ENCODE measurements around the gene COX7A1.
"Not testable (repeated sequence)": the region's sequence is repeated elsewhere in the genome, so short reads cannot be mapped to it uniquely, and the experiment has no call there.

The COX7A1 gene

DNA sequence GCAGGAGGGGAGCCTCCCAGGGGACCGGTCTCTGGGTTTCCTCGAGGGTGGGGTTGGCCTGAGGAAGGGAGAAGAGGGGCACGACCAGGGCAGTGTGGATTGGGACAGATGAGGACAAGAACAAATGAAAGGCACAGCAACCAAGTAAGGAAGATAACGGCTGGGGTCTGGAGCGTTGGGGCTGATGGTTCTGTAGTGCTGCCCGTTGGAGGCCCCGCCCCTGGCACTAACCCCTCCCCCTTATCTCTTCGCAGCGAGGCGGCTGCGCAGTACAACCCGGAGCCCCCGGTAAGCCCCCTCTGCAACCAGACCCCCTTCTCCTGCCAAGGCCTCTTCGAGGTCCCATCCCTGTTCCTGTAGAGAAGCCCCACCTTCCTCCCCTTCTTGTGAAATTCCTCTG, 10.2 kb downstream of the COX7A1 start:
- no peak for DNase-seq (ENCODE audit: low spot score)
- FAIRE-seq: no peak

DNA sequence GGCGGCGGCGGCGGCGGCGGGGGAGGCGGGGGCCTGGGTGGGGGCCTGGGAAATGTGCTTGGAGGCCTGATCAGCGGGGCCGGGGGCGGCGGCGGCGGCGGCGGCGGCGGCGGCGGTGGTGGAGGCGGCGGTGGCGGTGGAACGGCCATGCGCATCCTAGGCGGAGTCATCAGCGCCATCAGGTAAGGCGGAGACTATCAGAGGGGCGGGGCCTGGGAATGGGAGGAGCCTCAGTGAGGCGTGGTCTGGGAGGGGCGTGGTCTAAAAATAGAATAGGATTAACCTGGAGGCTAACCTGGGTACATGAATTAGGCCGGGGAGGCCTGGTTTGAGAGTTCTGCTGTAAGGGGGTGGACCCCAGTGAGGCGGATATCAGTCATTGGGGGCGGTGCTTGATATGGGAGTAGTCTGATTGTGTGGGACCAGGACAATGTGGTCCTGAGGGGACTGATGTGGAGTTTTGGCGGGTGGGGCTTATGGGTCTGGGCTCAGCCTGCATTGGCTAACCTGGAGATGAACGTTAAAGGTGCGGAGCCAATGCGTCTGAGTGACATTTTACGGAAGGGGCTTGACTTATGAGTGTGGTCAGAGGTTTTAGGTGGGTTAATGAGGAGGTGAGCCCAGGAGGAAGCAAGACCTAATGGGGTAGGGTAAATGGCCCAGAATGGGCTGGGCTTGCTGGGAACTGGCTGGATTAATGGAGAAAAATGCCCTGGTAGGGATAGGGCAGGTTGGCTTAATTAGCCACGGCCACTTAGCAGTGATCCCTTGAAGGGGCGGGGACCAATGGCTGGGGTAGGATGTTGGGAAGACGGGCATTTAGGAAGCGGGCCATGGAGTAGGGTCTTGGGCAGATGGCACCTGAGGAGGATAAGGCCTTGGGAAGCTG, 11.0 kb downstream of the COX7A1 start:
- FAIRE-seq (no peak), DNase-seq (ENCODE audit: low spot score) (peak; percentile 88)

DNA sequence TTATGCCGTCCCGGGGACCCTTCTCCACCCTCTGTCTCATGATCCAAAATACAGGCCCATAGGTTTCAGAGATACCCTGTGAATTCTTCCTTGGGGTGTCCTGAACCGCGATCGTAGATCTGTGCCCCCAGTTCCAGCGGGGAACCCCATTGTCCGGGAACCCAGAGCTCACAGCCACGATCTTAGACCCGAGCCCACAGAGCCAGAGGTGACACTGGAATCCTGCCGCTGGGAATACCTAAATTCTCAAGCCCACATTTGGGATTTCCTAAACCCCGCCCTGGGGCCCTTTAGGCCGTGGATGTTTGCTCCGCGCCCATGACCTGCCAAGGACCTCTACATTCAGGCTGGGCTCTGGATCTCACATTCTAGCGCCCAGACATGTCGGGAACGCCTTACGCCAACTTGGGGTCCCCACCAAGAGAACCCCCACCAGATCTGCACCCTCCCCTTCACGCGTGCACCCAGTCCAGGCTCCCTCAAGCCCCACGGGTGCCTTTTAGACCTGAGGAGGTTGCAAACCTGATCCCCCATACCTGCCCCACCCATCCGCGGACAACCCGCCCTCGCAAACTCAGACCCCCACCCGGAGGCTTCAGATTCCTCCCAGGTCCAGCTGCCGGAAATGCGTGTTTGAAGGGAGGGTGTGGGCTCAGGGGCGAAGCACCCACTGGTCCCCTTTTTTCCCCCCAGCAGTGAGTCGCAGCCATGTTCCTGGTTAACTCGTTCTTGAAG, 11.8 kb downstream of the COX7A1 start:
- FAIRE-seq: no peak

DNA sequence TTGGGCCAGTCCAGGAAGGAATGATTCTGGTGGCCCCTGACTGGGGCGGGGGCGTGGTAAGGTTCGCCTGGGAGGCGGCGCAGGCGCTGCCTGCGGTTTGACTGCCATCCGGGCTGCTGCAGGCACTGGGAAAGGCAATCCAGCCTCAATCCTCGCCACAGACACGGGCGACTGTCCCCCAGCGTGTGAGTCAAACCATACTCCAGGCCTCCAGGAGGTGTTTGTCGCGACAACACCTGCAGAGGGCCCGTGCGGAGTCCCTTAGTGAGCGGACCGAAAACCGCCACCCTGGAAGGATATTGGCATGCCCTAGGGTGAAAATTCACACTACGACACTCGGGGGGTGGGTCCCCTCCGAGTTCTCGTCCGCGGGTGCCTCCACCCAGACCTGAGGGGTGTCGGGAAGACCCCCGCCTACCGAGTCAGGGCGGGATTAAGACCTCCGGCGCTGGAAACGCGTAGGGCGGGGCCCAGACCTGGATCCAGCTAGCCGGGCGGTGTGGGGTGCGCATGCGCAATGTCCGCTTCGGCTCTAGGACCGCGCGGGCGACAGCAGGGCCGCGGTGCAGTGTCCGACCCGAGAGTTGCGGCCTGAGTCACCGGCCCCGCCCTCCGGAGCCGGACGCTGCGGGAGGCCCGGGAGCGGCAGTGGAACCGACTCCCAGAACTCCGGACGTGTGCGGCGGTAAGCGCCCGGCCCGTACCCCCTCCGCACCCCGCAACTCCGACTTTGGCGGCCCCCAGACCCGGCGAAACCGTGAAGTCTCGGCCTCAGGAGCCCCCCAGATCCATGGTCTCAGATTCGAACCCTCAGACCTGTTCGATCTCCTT, 12.6 kb downstream of the COX7A1 start, which contains the start of gene CAPNS1:
Gene CAPNS1 (plus strand): TSS at position 594 of the 831 bp plus-strand sequence. CDS start 946 bp downstream, outside the sequence.
- DNase-seq (ENCODE audit: low spot score): peak; percentile 97
- FAIRE-seq: peak; percentile 73

More for the DNA sequence above, 11.8 kb downstream of the COX7A1 start:
- DNase-seq (ENCODE audit: low spot score): peak; percentile 70

DNA sequence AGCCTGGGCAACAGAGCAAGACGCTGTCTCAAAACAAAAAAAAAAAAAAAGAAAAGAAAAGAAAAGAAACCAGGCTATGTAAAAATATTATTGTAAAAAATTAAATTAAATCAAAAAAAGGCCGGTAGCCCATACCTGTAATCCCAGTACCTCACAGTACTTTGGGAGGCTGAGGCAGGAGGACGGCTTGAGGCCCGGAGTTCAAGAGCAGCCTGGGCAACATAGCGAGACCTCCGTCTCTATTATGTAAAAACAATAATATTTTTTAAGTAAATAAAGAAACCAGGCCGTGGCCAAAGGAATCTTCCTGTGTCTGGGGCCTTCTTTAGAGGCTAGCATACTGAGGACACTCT, 13.2 kb downstream of the COX7A1 start:
- DNase-seq (ENCODE audit: low spot score): no peak
- no peak for FAIRE-seq

DNA sequence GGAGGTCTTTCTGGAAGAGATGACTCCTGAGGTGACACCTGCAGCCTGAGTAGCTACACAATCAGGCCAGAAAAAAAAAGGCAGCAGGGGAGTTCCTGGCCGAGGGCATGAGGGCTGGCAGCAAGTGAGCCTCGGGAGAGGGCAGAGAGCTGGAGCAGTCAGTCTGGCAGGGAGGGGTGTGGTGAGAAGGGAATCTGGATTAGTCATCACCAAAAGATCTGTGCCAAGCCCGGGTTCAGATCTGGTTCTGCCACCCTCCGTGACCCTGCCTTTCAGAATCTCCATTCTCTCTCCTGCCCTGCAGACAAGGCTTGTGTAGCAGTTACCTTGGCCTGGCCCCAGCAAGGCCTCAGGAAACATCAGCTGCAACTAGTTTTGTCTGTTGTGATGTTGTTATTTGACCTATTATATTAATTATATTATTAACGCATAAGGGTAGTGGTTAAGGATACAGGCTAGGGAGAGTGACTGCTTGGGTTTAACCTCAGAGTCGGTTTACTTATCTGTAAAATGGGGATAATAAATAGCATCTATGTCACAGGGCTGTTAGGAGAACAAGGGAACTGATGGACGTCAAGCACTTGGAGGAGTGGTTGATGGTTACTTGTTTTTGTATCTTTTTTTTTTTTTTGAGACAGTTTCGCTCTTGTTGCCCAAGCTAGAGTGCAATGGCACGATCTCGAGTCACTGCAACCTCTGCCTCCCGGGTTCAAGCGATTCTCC, 15.1 kb downstream of the COX7A1 start:
- DNase-seq (ENCODE audit: low spot score): peak; percentile 85
- FAIRE-seq: no peak

DNA sequence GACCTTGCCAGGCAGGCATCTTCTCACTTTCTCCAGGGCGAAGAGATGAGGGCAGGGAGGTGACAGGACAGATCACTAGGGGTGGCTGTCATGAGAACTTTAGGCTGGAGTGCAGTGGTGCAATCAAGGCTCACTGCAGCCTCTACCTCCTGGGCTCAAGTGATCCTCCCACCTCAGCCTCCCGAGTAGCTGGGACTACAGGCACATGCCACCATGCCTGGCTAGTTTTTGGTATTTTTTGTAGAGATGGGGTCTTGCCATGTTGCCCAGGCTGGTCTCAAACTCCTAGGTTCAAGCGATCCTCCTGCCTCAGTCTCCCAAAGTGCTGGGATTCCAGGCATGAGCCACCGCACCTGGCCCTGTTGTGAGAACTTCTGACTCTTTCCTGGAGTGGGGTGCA, 17.4 kb downstream of the COX7A1 start:
- FAIRE-seq; DNase-seq (ENCODE audit: low spot score): not testable (repeated sequence)

DNA sequence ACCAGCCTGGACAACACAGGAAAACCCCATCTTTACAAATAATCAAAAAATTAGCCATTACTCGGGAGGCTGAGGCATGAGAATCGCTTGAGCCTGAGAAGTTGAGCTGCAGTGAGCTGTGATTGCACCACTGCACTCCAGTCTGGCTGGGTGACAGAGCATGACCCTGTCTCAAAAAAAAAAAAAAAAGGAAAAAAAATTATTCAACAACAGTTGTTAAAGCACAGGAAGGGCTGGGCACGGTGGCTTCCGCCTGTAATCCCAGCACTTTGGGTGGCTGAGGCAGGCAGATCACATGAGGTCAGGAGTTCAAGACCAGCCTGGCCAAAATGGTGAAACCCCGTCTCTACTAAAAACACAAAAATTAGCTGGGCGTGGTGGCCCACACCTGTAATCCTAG, 21.0 kb downstream of the COX7A1 start:
- FAIRE-seq: not testable (repeated sequence)

DNA sequence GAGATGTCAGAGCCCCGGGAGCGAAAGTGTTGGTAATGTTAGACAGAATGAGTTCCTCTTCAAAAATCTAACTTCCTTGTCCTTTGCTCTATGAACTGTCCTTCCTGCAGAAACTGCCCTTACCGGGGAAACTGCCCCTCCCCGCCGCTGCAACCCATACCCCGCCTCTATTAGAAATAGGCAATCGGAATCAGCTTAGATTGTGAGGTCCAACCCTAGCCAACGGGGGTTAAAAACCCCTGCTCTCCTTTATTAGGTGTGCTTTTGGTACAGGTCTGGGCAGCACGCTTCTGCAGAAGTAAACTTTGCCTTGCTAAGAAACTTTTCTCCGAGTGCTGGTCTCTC, 23.9 kb downstream of the COX7A1 start:
- FAIRE-seq: no peak
- DNase-seq (ENCODE audit: low spot score): no peak

More for the DNA sequence above, 21.0 kb downstream of the COX7A1 start:
- not testable (repeated sequence) for DNase-seq (ENCODE audit: low spot score)

DNA sequence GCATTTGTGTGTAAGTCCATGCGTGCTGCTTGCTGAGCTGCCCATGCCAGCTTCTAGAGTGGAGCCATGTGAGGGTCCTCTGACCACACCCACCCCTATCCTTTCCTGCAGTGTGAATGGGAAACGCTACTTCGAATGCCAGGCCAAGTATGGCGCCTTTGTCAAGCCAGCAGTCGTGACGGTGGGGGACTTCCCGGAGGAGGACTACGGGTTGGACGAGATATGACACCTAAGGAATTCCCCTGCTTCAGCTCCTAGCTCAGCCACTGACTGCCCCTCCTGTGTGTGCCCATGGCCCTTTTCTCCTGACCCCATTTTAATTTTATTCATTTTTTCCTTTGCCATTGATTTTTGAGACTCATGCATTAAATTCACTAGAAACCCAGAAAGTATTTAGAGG, 26.7 kb downstream of the COX7A1 start:
- no peak for FAIRE-seq
- no peak for DNase-seq (ENCODE audit: low spot score)

DNA sequence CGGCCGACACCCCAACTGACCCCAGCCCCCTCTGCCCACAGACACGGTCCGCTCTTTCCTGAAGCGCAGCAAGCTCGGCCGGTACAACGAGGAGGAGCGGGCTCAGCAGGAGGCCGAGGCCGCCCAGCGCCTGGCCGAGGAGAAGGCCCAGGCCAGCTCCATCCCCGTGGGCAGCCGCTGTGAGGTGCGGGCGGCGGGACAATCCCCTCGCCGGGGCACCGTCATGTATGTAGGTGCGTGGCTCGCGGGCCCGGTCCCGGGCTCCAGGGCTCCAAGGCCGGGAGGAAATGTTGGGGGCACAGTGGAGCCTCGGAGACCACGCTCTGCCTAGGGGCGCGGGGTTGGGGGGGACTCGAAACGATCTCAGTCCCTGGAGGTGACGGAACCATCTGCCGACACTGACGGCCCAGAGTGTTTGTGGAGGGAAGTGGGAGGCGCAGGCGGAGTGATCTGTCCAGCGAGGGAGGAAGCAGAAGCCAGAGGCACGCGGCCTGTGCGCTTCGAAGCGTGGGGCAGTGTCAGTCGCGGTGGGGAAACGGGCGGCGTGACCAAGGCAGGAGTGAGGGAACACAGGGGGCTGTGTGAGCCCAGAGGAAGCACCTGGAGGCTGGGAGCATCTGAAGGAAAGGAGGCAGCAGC, 30.6 kb downstream of the COX7A1 start:
- no peak for FAIRE-seq

DNA sequence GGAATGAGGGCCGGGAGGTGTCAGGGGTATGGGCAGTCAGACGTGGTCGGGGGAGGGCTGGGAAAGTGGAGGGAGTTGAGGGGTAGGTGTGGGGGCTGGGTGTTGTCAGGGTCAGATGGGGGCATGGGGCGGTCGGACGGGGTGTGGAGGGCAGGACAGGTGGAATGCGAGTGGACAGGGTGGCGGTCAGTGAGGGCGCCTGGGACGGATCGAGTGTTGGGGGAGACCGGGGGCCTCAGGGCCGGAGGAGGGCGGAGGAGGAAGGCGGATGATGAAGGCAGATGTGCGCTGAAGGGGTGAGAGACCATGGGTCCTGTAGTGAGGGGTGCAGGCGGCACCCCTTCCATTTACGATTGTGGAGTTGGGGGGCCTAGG, 31.3 kb downstream of the COX7A1 start:
- DNase-seq (ENCODE audit: low spot score) (no peak), FAIRE-seq (no peak)

More for the DNA sequence above, 30.6 kb downstream of the COX7A1 start:
- no peak for DNase-seq (ENCODE audit: low spot score)

DNA sequence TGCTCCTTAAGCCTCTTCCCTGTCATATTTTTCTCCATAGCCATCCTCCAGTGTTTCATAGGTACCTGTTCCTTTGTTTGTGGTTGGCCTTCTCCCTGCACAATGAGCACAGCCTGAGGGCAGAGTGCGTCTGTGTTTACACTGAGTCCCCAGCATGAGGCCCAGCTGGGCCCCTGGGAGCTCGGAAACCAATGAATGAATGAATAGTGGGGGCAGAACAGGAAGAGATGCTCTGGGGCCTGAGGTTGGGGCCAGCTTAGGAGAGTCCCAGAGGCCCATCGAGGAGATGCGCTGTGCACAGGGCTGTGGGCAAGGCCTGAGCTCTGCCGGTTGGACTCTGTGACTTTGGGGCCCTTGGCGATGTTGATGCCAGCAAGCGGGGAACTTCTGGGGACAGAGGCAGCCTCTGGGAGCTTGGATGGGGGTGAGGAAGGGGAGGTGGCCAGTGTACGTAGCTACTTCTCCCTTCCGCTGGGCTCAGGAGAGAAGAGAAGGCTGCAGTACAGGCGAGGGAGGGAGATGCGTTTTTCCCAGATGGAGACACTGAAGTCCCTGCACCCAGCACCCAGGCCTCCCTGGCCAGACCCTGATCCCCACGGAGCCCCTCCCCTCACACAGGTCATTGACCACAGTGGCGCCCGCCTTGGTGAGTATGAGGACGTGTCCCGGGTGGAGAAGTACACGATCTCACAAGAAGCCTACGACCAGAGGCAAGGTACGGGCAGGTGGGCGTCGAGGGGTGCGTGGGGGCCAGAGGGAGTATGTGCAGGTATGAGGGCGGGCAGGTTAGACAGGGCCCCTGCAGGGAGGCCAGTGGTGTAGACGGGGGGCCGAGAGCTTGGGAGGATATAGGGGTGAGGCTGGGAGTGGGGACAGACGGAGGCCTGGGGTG, 31.9 kb downstream of the COX7A1 start:
- no peak for FAIRE-seq
- DNase-seq (ENCODE audit: low spot score): no peak

DNA sequence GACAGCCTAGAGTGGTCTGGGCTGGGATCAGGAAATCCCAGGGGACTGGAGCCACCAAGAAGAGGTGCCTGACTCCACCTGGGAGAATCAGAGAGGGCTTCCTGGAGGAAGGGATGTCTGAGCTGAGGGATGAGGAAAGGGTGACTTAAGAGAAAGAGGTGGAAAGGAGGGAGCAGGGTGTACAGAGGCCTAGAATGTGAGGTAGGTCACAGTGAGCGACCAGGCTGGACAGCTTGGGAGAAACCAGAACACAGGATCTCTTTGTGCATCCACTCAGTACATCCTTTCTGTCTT, 36.0 kb downstream of the COX7A1 start:
- FAIRE-seq: no peak
- DNase-seq (ENCODE audit: low spot score): no peak

DNA sequence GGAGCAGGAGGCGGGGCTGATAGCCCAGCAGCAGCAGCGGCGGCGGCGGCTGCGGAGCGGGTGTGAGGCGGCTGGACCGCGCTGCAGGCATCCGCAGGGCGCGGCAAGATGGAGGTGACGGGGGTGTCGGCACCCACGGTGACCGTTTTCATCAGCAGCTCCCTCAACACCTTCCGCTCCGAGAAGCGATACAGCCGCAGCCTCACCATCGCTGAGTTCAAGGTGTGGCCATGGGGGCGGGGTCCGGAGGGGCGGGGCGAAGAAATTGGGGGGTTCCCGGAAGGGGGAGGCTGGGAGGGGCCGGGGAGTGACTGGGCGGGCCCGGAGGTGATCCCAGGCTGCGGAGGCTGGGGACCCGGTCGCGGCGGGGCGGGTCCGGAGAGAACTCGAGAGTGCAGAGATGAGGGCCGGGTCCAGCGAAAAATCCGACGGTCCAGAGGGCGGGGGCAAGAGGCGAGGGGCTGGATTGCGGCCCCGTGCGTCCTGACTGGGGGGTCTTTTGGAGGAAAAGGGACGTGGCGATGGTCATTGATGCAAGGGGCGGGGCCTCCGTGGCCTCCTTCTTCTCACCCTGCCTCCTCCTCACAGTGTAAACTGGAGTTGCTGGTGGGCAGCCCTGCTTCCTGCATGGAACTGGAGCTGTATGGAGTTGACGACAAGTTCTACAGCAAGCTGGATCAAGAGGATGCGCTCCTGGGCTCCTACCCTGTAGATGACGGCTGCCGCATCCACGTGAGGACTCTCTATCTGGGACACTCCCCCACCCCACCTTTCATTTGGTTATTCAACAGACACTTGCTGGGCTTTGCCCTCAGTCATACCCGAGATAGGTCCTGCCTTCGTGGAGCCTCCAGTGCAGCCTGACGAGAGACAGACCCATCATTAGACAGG, 36.5 kb downstream of the COX7A1 start, which contains the start of gene TBCB:
Gene TBCB (plus strand): TSS at position 16 of the 891 bp plus-strand sequence. CDS start 93 bp downstream, at position 109.
- DNase-seq (ENCODE audit: low spot score) (peak; percentile 75), FAIRE-seq (no peak)

DNA sequence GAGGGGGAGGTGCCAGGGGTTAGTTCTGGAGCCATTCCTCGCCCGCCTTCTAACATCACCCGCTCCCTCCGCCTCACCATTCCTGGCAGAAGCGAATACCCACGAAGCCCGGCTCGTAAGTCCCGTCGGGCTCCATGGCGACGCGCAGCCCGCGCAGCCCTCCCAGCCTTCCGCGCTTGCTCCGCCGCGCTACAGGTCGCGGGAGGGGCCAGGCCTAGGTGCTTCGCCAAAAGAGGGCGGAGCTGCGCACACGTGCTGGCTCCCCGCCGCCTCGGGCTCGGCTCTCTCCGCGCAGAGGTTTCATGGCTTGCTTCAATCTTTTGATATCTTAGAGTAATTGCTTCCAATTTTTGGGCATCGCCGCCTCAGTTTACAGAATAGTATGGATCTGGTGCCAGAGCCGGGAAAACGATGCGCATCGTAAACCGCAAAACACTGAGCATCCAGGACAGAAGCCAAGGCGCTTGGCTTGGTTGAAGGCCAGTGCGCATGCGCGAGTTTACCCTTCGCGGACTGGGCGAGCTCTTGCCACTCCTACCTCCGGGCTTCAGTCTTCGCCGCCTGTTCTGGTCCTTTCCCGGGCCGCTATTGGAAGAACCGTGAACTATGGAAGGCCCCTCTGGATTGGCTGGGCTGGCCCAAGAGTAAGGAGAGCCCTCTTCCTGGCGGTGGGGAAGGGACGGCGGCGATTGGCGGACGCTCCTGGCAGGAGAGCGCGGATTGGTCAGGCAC, 37.4 kb downstream of the COX7A1 start, which contains the start of gene POLR2I:
Gene POLR2I (minus strand): TSS at position 155 of the 732 bp plus-strand sequence. CDS start 19 bp downstream, at position 136.
- peak; percentile 91 for FAIRE-seq
- peak; percentile 99 for DNase-seq (ENCODE audit: low spot score)

DNA sequence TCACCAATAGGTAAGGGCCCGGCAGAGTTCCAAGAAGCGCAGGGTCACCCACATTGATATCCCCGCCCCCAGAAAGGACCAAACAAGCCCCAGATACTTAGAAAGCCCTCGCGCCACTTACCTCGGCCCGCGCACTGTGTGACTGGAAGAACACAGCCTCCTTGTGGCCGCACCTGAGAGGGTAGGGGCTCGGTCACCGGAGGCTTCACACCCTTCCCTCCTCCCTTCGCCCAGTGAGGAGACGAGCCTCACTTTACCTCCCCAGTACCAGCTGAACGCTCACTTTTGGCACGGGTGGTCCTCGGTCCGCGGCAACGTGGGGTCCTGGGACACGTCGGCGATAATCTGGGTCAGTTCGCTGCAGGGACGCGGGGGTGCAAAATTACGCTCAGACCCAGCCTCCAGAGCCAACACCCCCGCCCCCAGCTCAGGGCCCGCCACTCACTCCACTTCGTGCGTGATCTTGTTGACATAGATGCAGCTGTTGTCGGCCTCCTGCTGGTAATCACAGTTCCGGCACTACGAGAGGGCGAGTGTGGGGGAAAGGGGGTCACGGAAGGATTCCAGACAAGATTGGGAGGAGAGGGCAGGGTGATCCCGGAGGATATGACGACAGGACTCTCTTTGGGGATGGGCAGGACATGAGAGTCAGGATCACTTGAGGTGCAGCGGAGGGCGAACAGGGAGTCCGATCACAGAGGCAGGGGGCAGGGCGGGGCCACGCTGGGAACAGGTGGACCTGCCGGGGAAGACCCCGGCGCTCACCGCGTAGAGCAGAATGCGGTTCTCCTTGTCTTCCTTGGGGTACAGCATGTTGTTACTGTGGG, 38.1 kb downstream of the COX7A1 start:
- FAIRE-seq: no peak
- DNase-seq (ENCODE audit: low spot score): no peak
